Measurements from ENCODE around the gene PYGB.

DNA sequence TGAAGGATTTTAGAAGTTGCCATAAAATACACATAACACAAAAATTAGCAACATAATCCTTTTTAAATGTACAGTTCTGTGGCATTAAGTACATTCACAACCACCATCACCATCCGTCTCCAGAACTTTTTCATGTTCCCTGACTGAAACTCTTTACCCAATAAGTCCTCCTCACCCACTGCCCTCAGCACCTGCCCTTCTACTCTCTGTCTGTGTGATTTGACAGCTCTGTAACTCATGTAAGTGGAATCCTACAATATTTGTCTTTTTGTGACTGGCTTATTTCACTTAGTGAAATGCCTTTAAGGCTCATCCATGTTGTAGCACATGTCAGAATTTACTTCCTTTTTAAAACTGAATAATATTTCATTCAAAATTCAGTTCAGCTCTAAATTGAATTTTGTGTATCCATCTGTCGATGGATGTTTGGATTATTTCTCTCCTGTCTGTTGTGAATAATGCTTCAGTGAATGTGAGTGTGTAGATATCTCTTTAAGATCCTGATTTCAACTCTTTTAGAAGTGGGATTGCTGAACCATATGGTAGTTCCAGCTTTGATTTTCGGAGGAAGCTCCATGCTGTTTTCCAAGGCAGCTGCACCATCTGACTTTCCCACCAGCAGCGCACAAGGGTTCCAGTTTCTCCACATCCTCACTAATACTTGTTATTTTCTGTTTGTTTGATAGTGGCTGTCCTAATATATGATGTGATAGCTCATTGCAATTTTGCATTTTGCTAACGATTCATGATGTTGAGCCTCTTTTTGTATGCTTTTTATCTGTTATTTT lies 48.2 kb upstream of the PYGB start:
- no peak for TF ChIP-seq POLR2A (IDR thresholded peaks at IDR 0.05; ENCODE audit: extremely low read depth, insufficient read length)
- TF ChIP-seq, protein P1, sequence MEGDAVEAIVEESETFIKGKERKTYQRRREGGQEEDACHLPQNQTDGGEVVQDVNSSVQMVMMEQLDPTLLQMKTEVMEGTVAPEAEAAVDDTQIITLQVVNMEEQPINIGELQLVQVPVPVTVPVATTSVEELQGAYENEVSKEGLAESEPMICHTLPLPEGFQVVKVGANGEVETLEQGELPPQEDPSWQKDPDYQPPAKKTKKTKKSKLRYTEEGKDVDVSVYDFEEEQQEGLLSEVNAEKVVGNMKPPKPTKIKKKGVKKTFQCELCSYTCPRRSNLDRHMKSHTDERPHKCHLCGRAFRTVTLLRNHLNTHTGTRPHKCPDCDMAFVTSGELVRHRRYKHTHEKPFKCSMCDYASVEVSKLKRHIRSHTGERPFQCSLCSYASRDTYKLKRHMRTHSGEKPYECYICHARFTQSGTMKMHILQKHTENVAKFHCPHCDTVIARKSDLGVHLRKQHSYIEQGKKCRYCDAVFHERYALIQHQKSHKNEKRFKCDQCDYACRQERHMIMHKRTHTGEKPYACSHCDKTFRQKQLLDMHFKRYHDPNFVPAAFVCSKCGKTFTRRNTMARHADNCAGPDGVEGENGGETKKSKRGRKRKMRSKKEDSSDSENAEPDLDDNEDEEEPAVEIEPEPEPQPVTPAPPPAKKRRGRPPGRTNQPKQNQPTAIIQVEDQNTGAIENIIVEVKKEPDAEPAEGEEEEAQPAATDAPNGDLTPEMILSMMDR (IDR thresholded peaks at IDR 0.05; ENCODE audit: low read depth, low read length) = no peak
- no peak for TF ChIP-seq MAX (IDR thresholded peaks at IDR 0.05; ENCODE audit: low read depth, low read length)
- no peak for TF ChIP-seq MYC (IDR thresholded peaks at IDR 0.05; ENCODE audit: low read depth, low read length)
